Measurements from ENCODE around the gene THNSL1. TPM values are rescaled to one million over a fixed set of nuclear protein-coding genes. Genes with fewer than 3 reads are reported as not detected.
"Not testable (repeated sequence)": the region's sequence is repeated elsewhere in the genome, so short reads cannot be mapped to it uniquely, and the experiment has no call there.

Gene THNSL1
- 7.9 TPM for total RNA-seq (ENCODE audit: insufficient read depth, low replicate concordance)

DNA sequence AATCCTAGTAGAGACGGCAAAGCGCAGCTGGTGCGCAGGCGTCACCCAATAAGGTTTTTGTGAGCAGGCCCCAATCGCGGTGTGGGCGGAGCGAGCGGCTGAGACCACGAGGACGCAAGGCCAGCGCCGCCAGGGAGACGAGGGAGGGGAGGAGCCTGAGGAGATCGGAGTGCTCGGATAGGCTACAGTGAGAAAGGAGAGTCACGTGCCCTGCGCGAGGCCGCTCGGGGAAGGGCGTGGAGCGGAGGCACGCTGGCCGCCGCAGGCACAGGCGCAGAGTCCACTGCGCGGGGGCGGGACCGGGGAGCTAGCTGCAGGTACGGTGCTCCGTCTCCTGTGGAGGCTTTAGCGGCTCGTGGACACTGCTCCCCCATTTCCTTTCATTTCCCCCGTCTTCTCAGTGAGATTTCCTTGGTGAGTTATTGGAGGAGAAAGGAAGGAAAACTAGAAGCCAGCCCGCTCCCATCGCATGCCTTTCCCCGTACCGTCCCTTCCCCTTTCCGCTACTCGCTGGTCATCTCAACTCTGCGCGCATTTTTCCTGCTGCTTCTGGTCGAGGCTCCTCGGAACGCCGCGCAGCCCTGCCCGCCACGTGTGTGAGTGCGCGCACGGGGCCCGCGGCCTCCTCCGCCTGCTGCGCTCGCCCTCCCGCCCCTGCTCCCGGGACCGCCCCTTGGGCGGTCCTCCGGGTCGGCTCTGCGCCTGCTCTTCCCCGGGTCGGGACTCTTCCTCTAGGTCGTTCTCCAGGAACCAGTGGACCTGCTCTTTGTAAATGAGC lies at the start of gene THNSL1:
Gene THNSL1 (plus strand): TSS at position 237 of the 778 bp plus-strand sequence. CDS start 6,612 bp downstream, outside the sequence.
- DNase-seq (ENCODE audit: low spot score) = peak; percentile 100

DNA sequence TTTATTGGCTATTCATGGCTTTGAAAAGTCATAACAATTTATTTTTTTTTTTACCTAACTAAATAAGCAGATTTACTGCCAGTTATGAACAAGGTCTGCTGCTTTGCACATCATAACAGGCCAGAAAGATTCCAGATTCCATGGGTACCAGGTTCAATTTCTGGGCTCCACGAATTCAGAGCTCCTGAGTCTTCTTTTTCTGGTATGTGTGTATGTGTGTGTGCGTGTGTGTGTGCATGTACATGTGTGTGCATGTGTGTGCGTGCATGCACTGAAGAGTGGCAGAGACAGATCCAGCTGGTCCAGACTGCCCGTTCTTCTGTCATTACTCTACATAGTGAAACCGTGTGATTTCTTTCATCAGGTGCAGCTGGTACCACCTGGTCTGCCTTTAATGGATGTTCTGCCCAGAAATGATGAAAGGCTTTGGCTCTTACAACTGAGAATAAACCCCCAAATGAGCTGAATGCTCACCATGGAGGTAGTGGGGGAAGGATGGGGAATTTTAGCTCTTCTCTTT lies 49.4 kb upstream of the THNSL1 start:
- DNase-seq (ENCODE audit: low spot score) = no peak

GRCh38 chr10:24968349-24968748 lies 48.1 kb upstream of the THNSL1 start:
- no peak for DNase-seq (ENCODE audit: low spot score)

GRCh38 chr10:24968951-24969350 lies 47.5 kb upstream of the THNSL1 start:
- DNase-seq (ENCODE audit: low spot score) = not testable (repeated sequence)

DNA sequence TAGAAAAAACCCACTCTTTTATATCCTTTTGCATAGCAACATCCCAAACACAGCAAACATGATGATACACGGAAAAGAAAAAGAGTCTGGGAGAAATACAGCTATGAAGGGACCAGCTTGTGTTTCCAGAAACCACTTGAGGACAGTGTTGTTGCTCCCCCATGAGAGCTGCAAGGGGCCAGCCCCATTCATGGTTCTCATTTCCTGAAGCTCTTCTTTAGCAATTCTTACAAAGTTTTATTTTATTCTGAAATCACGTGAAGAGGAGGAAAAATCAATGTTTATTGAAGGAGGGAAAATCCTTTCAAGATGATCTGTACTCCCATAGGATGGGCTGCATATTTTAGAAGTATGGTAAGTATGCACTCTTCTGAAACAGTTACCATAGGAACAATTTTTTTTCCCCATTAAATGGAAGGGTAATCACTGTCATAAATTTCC lies 46.6 kb upstream of the THNSL1 start:
- DNase-seq (ENCODE audit: low spot score) = peak; percentile 57

GRCh38 chr10:24971374-24971773 lies 45.0 kb upstream of the THNSL1 start:
- DNase-seq (ENCODE audit: low spot score) = no peak

GRCh38 chr10:24973163-24973562 lies 43.2 kb upstream of the THNSL1 start:
- DNase-seq (ENCODE audit: low spot score) = no peak

- DNase-seq (ENCODE audit: low spot score) = peak; percentile 96
These were observed 41.4 kb upstream of the THNSL1 start for GRCh38 chr10:24974976-24975375.

DNA sequence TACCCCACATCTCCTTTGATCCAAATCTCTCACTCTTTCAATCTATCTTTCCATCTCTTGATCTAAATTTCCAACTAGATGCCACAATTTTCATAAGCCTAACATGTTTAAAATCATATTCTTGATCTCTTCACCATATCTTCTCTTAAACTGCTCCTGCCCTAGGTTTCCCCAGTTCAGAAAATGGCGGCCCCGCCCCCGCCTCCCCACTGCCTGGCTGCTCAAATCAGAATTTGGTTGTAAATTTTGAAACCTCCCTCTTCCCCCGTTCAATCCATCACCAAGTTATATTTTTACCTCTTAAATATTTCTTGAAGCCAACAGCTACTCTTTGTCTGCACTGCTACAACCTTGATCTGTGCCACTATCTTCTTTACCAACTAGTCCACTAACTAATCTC lies 36.7 kb upstream of the THNSL1 start:
- no peak for DNase-seq (ENCODE audit: low spot score)

DNA sequence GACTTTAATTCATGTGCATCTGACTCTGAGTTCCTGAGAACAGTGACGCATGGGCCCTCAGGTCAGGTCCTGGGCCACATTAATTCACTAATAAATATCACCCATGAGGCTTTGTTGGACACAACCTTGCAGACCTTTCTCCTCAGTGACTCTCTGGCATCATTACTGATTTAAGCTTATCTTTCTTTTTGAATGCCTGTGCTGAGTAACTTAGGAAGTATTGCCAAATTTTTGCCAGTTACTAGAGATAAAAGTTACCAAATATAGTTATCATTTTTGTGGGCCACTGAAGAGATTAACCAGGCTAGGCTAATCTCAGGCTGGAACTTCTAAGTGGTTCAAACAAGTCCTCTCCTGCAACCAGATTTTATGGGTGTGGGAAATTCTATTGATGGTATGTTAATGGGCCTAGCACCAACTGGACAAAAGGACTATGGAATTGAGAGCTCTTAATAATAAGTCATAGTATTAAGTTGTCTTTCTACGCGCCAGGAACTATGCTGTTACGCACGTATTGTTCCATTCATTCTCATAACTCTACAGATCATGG lies 35.2 kb upstream of the THNSL1 start:
- DNase-seq (ENCODE audit: low spot score) = peak; percentile 39

- no peak for DNase-seq (ENCODE audit: low spot score)
These were observed 33.9 kb upstream of the THNSL1 start for GRCh38 chr10:24982319-24983112.

DNA sequence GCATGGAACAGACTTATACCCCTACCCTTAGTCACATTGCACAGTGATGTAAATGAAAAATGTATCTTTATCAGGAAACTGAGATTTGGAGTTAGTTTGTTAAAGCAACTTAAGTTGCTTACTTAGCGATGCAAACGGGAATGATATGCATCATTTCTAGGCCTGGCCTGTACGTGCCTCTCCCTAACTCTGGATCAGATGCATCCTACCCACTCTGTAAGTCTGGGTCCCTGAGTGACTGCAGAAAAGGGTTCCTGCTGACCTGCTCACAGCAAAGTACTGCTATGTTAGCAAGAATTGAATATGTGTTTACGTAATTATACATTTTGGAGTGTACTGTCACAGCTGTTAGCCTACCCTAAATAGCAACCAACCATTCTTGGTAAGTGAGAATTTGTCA lies 33.3 kb upstream of the THNSL1 start:
- DNase-seq (ENCODE audit: low spot score) = no peak

- no peak for DNase-seq (ENCODE audit: low spot score)
These were observed 32.5 kb upstream of the THNSL1 start for GRCh38 chr10:24983946-24984345.

DNA sequence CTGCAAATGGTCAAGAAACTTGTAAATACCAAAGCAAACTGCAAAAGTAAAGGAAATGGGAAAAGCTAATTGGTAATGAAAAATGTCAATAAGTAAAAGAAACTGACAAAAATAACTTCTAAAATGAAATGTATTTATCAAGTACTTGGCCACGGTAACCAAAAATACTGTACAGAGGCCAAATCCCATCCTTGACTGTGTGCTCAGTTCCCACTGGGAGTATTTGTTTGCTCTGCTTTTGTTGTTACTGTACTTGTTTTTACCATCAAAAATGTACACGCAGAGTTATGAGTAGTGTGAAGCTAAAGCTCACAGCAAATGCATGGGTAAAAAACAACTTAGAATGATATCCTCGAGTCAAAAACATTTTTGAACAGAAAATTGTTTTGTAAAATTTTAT lies 31.5 kb upstream of the THNSL1 start:
- DNase-seq (ENCODE audit: low spot score) = no peak

DNA sequence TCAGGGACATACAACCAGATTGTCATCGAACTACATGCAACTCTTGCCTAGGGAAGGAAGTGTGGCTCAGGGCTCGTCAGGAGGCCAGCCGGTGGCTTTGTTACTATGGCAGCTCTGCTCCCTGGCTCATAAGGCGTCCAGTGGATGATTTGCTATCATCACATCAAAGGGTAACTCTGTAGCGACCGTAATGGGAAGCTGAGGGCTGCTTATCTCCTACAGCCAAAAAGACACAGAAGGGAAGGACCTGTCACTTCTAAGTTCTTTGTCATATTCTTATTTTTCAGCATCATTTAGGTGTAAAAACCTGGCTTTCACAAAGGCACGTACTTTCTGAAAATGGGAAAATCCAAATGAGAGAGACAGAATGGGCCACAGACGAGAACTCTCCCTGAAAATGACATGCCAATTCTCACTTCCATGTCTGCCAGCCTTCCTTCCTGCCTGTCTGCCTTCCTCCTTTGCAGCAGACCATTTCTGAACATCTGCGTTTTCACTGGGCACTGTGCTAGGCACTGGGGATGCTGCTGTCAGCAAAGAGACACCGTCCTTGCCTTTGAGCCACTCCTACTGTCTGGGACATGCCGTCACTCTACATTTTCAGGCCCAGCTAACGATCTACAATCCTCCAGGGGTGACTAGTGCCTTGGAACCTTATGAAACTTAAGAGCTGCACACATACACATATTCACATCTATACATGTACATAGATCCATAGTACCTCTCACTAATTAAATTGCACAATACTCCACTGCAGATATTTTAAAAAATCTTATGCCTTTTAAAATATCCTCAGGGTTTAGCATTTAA lies 27.4 kb upstream of the THNSL1 start:
- peak; percentile 18 for DNase-seq (ENCODE audit: low spot score)

DNA sequence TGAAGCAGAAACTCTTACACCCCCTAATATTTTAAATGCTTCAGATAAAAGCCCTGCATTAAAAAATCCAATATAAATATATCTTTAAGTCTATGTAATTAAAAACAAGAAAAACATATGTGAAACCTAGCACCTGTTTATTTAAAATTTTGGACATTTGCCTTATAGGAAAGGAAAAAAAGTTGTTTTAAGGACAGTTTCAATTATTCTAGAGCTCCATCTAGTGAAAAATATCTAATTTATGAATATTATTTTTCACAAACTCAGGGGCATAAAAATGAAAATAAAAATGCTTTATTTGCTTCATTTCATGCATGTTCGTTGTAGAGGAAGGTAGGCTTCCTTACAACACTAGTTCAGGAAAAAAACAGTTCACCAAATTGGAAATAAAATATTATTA lies 26.5 kb upstream of the THNSL1 start:
- no peak for DNase-seq (ENCODE audit: low spot score)

DNA sequence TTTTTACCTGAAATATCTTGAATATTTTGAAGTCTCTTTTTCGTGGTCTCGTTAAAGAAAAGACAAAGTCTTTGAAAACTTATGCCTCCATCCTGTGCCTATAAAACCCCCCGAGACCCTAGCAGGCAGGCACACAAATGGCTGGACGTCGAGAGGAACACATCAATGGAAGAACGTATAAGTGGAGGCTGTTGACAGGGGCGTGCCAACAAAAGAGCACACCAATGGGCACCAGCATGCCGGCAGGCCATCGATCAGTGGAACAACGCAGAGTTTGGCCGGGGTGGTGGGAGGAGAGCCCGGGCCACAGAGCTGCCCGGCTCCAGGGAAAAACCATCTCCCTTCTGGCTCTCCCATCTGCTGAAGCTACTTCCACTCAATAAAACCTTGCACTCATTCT lies 25.1 kb upstream of the THNSL1 start:
- no peak for DNase-seq (ENCODE audit: low spot score)

GRCh38 chr10:24992512-24993133 lies 23.8 kb upstream of the THNSL1 start:
- no peak for DNase-seq (ENCODE audit: low spot score)

DNA sequence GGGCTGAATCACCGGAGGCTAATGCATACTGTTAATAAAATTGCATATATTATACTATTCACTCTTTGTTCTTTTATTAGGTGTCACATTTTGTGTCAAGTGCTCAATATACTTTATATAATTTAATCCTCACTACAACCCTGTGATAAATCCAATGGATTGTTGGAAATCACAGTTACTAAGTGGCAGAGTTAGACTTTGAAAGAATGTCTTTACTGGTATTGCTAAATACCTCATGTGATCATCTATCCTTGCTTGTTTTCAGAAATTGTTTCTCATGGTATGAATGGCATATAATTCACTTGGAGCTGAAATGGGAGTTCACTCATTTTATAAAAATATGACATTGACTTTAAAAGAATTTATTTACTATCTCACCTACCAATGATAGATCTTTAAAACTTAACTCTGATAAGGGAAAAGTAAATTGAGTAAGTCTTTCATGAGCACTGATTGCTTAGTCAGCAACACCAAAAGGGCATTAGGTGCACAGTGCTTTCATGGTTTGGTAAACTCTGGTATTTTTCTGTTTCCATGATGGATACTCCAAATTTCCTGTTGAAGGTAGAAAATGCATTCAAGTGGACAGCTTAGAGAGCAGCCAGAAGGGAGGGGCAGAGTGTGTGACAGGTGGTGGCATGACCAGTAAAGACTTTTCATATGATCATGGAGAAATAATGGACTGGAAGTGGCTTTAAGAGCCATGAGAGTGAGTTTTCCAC lies 23.0 kb upstream of the THNSL1 start:
- no peak for DNase-seq (ENCODE audit: low spot score)

DNA sequence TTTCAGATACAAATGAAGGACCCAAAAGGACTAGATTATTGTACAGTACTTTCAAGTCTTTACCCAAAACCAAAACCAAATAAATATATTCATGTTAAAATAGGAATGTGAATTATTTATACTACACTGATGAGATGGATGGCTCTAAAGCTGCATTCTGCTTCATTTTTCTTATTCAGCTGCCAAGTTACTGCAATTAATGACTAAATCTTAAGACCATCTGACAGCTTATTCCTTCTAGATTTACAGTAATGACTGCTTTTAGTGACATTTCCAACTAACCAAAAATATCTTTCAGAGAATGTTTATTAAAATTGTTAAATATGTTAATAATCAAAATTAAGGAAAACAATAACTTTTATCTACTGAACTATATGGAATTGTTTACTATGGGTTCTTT lies 21.3 kb upstream of the THNSL1 start:
- no peak for DNase-seq (ENCODE audit: low spot score)
